H9 (cell line): ENCODE measurements around the gene SYNE2. TPM values are rescaled to one million over a fixed set of nuclear protein-coding genes. Genes with fewer than 3 reads are reported as not detected.

Experiments used
- DNase-seq: peaks from one replicate; pipeline ENCODE4 v3.0.0-alpha.2; 2017
- H2AFZ ChIP-seq: one replicate; pipeline ENCODE4 v1.6.1; 2013; ENCODE audit warnings: mild to moderate bottlenecking, low read length, control low read depth, moderate library complexity
- H2AK5ac ChIP-seq: 2 replicates; pipeline ENCODE4 v1.6.1; 2013; ENCODE audit warnings: low read length, control low read depth, mixed read lengths; ENCODE audit not compliant: insufficient read length
- H2BK120ac ChIP-seq: one replicate; pipeline ENCODE4 v1.6.1; 2013; ENCODE audit warnings: low read depth, mild to moderate bottlenecking, low read length, control low read depth, inconsistent platforms; ENCODE audit not compliant: poor library complexity, severe bottlenecking
- H2BK12ac ChIP-seq: 2 replicates; pipeline ENCODE4 v1.6.1; 2013; ENCODE audit warnings: low read length, control low read depth, mixed read lengths, low read depth; ENCODE audit not compliant: insufficient read length
- H2BK15ac ChIP-seq: 2 replicates; pipeline ENCODE4 v1.6.1; 2013; ENCODE audit warnings: low read depth, low read length, control low read depth
- H2BK20ac ChIP-seq: one replicate; pipeline ENCODE4 v1.6.1; 2013; ENCODE audit warnings: low read depth, mild to moderate bottlenecking, low read length, control low read depth, inconsistent platforms; ENCODE audit not compliant: poor library complexity, severe bottlenecking
- H2BK5ac ChIP-seq: 2 replicates; pipeline ENCODE4 v1.6.1; 2013; ENCODE audit warnings: low read length, control low read depth, mixed read lengths; ENCODE audit not compliant: insufficient read length
- H3K14ac ChIP-seq: 2 replicates; pipeline ENCODE4 v1.6.1; 2013; ENCODE audit warnings: low read length, control low read depth; ENCODE audit not compliant: insufficient read depth
- H3K18ac ChIP-seq: 2 replicates; pipeline ENCODE4 v1.6.1; 2013; ENCODE audit warnings: low read depth, mild to moderate bottlenecking, mixed read lengths, low read length, control low read depth; ENCODE audit not compliant: insufficient read length
- H3K23ac ChIP-seq: 2 replicates; pipeline ENCODE4 v1.6.1; 2013; ENCODE audit warnings: low read length, control low read depth, mixed read lengths, low read depth; ENCODE audit not compliant: insufficient read length
- H3K23me2 ChIP-seq: 2 replicates; pipeline ENCODE4 v1.6.1; 2013; ENCODE audit warnings: low read depth, mild to moderate bottlenecking, mixed read lengths, low read length, control low read depth; ENCODE audit not compliant: insufficient read length, poor library complexity, severe bottlenecking
- H3K27ac ChIP-seq: 2 replicates; pipeline ENCODE4 v1.5.1; 2013; ENCODE audit warnings: low read length, control low read depth, mixed read lengths, low read depth; ENCODE audit not compliant: insufficient read length
- H3K27me3 ChIP-seq: 2 replicates; pipeline ENCODE4 v1.6.1; 2013; ENCODE audit warnings: low read length, control low read depth, inconsistent platforms; ENCODE audit not compliant: insufficient read depth
- H3K4ac ChIP-seq: 2 replicates; pipeline ENCODE4 v1.6.1; 2013; ENCODE audit warnings: low read depth, mild to moderate bottlenecking, control low read depth, inconsistent platforms, low read length, moderate library complexity
- H3K4me1 ChIP-seq: 2 replicates; pipeline ENCODE4 v1.6.1; 2013; ENCODE audit warnings: low read length, control low read depth, inconsistent platforms; ENCODE audit not compliant: insufficient read depth
- H3K4me2 ChIP-seq: 2 replicates; pipeline ENCODE4 v1.6.1; 2013; ENCODE audit warnings: low read length, control low read depth, mixed read lengths; ENCODE audit not compliant: insufficient read length, insufficient read depth
- H3K56ac ChIP-seq: 2 replicates; pipeline ENCODE4 v1.6.1; 2013; ENCODE audit warnings: low read depth, mild to moderate bottlenecking, mixed read lengths, low read length, control low read depth; ENCODE audit not compliant: insufficient read length
- H3K79me1 ChIP-seq: 2 replicates; pipeline ENCODE4 v1.6.1; 2013; ENCODE audit warnings: low read depth, mild to moderate bottlenecking, moderate library complexity, low read length, control low read depth, inconsistent platforms; ENCODE audit not compliant: insufficient read depth, poor library complexity, severe bottlenecking
- H3K79me2 ChIP-seq: 2 replicates; pipeline ENCODE4 v1.6.1; 2013; ENCODE audit warnings: low read length, control low read depth, inconsistent platforms; ENCODE audit not compliant: insufficient read depth
- H3K9ac ChIP-seq: 2 replicates; pipeline ENCODE4 v1.6.1; 2013; ENCODE audit warnings: low read length, control low read depth, mixed read lengths; ENCODE audit not compliant: insufficient read length; ENCODE audit errors: extremely low read depth
- H3K9me3 ChIP-seq: one replicate; pipeline ENCODE4 v1.6.1; 2013; ENCODE audit warnings: low read depth, low read length, inconsistent platforms; ENCODE audit not compliant: control insufficient read depth
- H3T11ph ChIP-seq: one replicate; pipeline ENCODE4 v1.6.1; 2013; ENCODE audit warnings: mild to moderate bottlenecking, low read length, control low read depth, inconsistent platforms
- H4K20me1 ChIP-seq: one replicate; pipeline ENCODE4 v1.6.1; 2013; ENCODE audit not compliant: control insufficient read depth, insufficient read length, insufficient read depth
- H4K5ac ChIP-seq: 2 replicates; pipeline ENCODE4 v1.6.1; 2013; ENCODE audit warnings: low read depth, mild to moderate bottlenecking, mixed read lengths, low read length, control low read depth; ENCODE audit not compliant: insufficient read length
- H4K8ac ChIP-seq: replicated peaks from 2 replicates; pipeline ENCODE4 v1.6.1; 2013; ENCODE audit warnings: low read length, control low read depth, mixed read lengths, low read depth; ENCODE audit not compliant: insufficient read length
- H4K91ac ChIP-seq: 2 replicates; pipeline ENCODE4 v1.6.1; 2013; ENCODE audit warnings: low read depth, mild to moderate bottlenecking, moderate library complexity, mixed read lengths, low read length, control low read depth; ENCODE audit not compliant: insufficient read length
- H3K27ac Mint-ChIP-seq, 3 experiments: 2 replicates in 2 of 3; 3 replicates in 1 of 3; pipeline ENCODE4 v1.8.0; 2020 to 2021; ENCODE audit warnings: mixed read lengths in 3 of 3, mild to moderate bottlenecking in 1 of 3, moderate library complexity in 1 of 3
- H3K27me3 Mint-ChIP-seq: 2 replicates; pipeline ENCODE4 v1.8.0; 2021; ENCODE audit warnings: low read depth, mild to moderate bottlenecking, moderate library complexity, mixed read lengths
- H3K36me3 Mint-ChIP-seq, 3 experiments: 2 replicates in 2 of 3; 3 replicates in 1 of 3; pipeline ENCODE4 v1.8.0; 2020 to 2021; ENCODE audit warnings: low read depth in 3 of 3, mixed read lengths in 3 of 3; ENCODE audit not compliant: insufficient read depth in 1 of 3
- H3K4me1 Mint-ChIP-seq, 2 experiments: 2 replicates each; pipeline ENCODE4 v1.8.0; 2020; ENCODE audit warnings: mixed read lengths in 2 of 2
- H3K4me3 Mint-ChIP-seq, 2 experiments: 2 replicates in 1 of 2; 3 replicates in 1 of 2; pipeline ENCODE4 v1.8.0; 2020 to 2021; ENCODE audit warnings: mild to moderate bottlenecking in 2 of 2, mixed read lengths in 2 of 2, moderate library complexity in 1 of 2
- H3K9me3 Mint-ChIP-seq, 2 experiments: 2 replicates in 1 of 2; 3 replicates in 1 of 2; pipeline ENCODE4 v1.8.0; 2020; ENCODE audit warnings: mild to moderate bottlenecking in 2 of 2, mixed read lengths in 2 of 2, moderate library complexity in 1 of 2
- WGBS: extraction: QIAGEN DNeasy Blood & Tissue Kit; methylation state at CpG from one replicate; pipeline ENCODE4 v1.1.7; 2013; ENCODE audit warnings: missing lambda C conversion rate, low lambda C conversion rate, mixed read lengths; ENCODE audit not compliant: insufficient read length; ENCODE audit errors: extremely low coverage; 5-methylcytosine and 5-hydroxymethylcytosine counted together
- total RNA-seq: library from RNA; stranded (reverse); gene quantifications from 2 replicates; pipeline ENCODE4 v1.2.1, GENCODE V29; 2021
- TF ChIP-seq, protein P1 (sequence below): fragments of 200-600 bp; sonication (generic); conservative IDR thresholded peaks from 3 replicates; pipeline ENCODE4 v1.8.0; 2021; ENCODE audit warnings: antibody characterized with exemption, mild to moderate bottlenecking

SYNE2 gene
- total RNA-seq, 1 experiment from 2014 or later: 43.3 TPM

DNA sequence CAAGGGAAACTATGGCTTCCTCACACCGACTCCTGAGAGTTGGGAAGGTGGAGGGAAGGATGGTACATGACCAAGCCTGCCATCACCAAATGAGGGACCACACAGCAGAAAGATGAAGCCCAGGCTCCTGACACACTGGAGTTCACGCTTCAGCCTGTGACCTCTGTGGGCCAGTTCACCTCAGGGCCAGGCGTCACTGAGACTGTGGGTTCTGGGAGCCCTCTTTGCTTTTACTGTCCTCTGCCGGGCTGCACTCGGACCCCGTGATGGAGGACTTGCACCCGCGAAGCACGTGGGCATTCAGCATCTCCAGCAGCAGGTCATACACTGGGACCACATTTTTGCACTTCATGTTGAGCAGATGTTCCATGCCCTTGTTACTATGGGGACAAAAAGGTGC is 380.1 kb downstream of the SYNE2 start:
- no peak overlapping the region for H4K91ac ChIP-seq
- H3K9me3 ChIP-seq: no peaks in the 10 kb centered on the region
- H2BK120ac ChIP-seq: no peak overlapping the region
- H3K27ac ChIP-seq: no peak overlapping the region
- no peak overlapping the region for H2BK20ac ChIP-seq
- TF ChIP-seq, protein P1, sequence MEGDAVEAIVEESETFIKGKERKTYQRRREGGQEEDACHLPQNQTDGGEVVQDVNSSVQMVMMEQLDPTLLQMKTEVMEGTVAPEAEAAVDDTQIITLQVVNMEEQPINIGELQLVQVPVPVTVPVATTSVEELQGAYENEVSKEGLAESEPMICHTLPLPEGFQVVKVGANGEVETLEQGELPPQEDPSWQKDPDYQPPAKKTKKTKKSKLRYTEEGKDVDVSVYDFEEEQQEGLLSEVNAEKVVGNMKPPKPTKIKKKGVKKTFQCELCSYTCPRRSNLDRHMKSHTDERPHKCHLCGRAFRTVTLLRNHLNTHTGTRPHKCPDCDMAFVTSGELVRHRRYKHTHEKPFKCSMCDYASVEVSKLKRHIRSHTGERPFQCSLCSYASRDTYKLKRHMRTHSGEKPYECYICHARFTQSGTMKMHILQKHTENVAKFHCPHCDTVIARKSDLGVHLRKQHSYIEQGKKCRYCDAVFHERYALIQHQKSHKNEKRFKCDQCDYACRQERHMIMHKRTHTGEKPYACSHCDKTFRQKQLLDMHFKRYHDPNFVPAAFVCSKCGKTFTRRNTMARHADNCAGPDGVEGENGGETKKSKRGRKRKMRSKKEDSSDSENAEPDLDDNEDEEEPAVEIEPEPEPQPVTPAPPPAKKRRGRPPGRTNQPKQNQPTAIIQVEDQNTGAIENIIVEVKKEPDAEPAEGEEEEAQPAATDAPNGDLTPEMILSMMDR: no peak
- H2AK5ac ChIP-seq: no peak overlapping the region
- H4K20me1 ChIP-seq: no peaks in the 10 kb centered on the region
- peaks cover 0 to 10% (median 8%) of the 10 kb centered on the region in 3 experiments; a peak in 4 of 7 replicates for H3K36me3 Mint-ChIP-seq
- H3K4me2 ChIP-seq: no peak overlapping the region
- no peak overlapping the region for H3K27ac Mint-ChIP-seq
- H3K23me2 ChIP-seq: no peaks in the 10 kb centered on the region
- no peak overlapping the region for H3K9ac ChIP-seq
- H2BK15ac ChIP-seq: no peak overlapping the region
- no peaks in the 10 kb centered on the region for H3K27me3 ChIP-seq
- WGBS: no CpG with 5 or more reads among the region's 9 CpGs
- no peak overlapping the region for H3K18ac ChIP-seq
- H3K14ac ChIP-seq: no peak overlapping the region
- H2BK12ac ChIP-seq: no peak overlapping the region
- no peak overlapping the region for H3T11ph ChIP-seq
- no peak overlapping the region for H3K4ac ChIP-seq
- no peaks in the 10 kb centered on the region; the same call in 1 of the 2 replicates for H3K27me3 Mint-ChIP-seq
- no peaks in the 10 kb centered on the region for H3K4me1 Mint-ChIP-seq
- no peak overlapping the region for H2BK5ac ChIP-seq
- H3K56ac ChIP-seq: no peak overlapping the region
- no peak overlapping the region for H4K8ac ChIP-seq
- H3K79me2 ChIP-seq: no peaks in the 10 kb centered on the region
- no peak overlapping the region for H3K4me3 Mint-ChIP-seq
- no peak for DNase-seq
- H3K9me3 Mint-ChIP-seq: no peaks in the 10 kb centered on the region
- H3K79me1 ChIP-seq: no peaks in the 10 kb centered on the region
- no peak overlapping the region for H3K23ac ChIP-seq
- no peaks in the 10 kb centered on the region for H3K4me1 ChIP-seq
- no peak overlapping the region for H2AFZ ChIP-seq
- H4K5ac ChIP-seq: no peak overlapping the region
